Hematopoietic multipotent progenitor cell treated with erythropoietin and hydrocortisone succinate and interleukin-3 and kit ligand, for 8 days (in vitro differentiated cells): ENCODE measurements around the gene TTLL9.

ENCODE experiments used
- DNase-seq: peaks from one replicate; pipeline ENCODE4 v3.0.0-alpha.2; 2015

TTLL9 gene

GRCh38 chr20:31890646-31891045 lies 20.2 kb downstream of the TTLL9 start:
- no peak for DNase-seq

DNA sequence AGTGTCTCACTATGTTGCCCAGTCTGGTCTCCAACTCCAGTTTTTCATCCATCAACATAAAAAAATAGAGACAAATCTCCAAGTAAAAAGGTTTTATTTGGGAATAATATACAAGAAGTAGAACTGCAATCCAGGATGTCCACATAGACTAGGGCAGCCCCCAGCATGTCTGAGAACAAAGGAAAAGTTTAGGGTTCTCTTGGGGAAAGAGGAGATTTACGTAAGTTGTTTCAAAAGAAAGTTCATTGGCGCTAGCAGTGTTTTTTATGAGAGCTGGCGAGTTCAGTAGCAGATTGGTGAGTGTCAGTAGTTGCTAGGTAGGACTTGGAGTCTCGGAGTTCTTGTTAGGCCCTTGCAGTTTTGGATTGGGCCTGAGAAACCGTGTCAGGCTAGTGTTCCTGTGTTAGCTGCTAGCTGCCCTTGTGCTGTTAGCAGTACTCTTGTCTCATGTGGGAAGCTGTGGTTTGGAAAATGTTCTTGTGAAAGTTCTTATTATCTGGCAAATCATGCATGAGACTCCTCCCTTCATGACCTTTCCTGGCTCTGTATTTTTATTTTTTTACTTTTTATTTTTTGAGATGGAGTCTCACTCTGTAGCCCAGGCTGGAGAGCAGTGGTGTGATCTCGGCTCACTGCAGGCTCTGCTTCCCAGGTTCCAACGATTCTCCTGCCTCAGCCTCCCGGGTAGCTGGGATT lies 24.7 kb downstream of the TTLL9 start:
- DNase-seq, result peak; percentile 69

- DNase-seq, result no peak
Observed at GRCh38 chr20:31896049-31896448, 25.6 kb downstream of the TTLL9 start.

DNA sequence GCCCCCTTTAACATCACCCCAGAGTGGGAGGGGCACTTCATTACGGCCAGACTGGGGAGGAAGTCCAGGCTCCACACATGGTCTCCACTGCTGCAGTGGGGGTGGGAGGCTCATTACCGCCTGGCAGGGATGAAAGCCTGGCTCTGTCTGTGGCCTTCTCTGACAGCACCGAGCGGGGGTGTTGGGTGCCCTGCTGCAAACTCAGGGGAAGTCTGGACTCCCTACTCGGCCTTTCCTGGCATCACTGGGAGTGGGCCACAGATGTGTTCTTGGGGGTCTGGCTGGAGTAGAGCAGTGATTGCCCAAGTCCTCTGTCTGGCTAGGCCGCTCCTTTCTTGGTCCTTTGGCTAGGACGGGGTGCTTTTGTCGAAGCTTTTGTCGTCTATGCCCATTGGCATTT lies 27.1 kb downstream of the TTLL9 start:
- DNase-seq, result no peak

- no peak for DNase-seq
Observed at GRCh38 chr20:31901615-31902014, 31.2 kb downstream of the TTLL9 start.

GRCh38 chr20:31903627-31904386 lies 33.4 kb downstream of the TTLL9 start:
- no peak for DNase-seq

GRCh38 chr20:31906001-31906400 lies 35.6 kb downstream of the TTLL9 start:
- no peak for DNase-seq

GRCh38 chr20:31907046-31907445 lies 36.6 kb downstream of the TTLL9 start:
- no peak for DNase-seq

DNA sequence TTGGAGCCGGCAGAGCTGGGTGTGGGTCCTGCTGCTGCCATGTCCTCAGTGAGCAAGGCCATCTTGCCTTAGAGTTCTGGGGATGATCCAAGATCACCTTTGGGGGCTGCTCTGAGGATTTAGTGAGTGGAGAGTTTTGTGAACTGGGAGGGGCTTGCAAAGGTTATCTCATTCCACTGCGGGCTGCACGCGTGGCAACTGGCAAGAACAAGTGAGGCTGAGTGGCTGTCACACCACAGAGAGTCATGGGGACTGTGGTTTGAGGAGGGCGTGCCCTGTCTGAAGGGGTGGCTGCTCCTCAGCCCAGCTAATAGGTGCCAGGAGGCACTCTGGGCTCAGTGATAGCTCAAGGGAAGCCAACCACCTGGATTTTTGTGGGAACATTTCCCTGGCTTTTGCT lies 37.6 kb downstream of the TTLL9 start:
- DNase-seq, result peak; percentile 86

DNA sequence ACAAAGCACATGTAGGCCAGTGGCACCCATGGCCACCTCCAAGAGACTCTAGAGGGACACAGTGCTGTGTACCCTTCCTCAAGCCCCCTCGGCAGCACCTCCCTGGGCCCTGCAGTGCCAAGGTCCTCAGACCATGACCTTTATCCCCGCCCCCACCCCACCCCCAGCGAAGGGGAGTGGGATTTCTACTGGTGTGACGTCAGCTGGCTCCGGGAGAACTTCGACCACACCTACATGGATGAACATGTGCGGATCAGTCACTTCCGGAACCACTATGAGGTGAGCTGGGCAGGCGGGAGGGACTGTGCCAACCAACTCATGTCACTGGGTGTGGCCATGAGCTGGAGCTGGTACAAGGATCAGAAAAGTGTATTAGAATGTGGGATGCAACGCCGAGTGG lies 38.0 kb downstream of the TTLL9 start:
- DNase-seq, result no peak

GRCh38 chr20:31909253-31910070 lies 39.0 kb downstream of the TTLL9 start:
- DNase-seq, result no peak

- no peak for DNase-seq
Observed at GRCh38 chr20:31910071-31910803, 39.8 kb downstream of the TTLL9 start.

DNA sequence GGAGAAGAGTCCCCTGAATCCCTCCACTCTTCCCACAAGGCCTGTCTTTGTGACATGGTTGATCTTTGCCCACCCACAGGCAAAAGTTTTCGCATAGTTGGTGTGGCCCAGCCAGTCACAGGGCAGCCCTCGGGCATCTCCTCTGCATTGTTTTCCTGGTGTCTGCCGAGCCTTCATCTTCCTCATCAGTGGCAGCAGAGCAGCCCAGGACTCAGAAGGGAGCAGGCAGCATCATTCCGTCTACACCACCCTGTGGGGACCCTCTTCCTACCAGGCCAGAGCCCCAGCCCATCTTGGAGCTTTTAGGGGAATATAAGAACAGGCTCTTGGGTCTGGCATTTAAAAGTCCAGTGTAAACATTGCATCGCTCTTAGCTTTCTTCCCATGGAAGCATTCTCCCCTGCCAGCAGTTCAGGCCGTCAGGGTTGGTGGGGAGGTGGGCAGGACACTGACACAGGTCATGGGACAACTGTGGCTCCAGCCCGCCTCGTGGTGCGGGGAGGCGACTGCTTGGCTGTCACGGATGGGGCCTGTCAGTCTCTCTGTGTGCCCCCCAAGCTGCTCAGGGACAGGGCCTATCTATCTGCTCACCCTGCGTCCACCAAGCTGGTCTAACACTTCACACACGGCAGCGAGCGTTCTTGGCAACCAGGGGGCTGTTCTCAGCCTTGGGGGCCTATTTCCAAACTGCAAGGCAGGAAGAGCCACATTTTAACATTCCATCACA lies 43.2 kb downstream of the TTLL9 start:
- no peak for DNase-seq

DNA sequence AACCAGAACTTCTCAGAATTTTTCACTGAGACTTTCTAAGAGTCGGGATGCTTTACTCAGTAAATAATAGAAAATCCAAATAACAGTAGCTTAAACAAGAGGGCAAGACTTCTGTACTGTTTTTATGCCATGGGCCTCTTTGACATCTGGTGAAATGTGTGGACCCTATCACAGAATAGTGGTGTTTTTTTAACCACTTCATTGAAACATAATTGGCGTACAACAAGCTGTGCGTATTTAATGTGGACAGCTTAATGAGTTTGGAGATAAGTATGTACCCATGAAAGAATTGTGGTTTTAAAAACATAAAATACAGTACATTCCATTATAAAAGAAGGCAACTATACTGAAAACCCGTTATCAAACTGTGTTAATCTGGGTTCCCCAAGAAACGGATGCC lies 43.7 kb downstream of the TTLL9 start:
- no peak for DNase-seq

DNA sequence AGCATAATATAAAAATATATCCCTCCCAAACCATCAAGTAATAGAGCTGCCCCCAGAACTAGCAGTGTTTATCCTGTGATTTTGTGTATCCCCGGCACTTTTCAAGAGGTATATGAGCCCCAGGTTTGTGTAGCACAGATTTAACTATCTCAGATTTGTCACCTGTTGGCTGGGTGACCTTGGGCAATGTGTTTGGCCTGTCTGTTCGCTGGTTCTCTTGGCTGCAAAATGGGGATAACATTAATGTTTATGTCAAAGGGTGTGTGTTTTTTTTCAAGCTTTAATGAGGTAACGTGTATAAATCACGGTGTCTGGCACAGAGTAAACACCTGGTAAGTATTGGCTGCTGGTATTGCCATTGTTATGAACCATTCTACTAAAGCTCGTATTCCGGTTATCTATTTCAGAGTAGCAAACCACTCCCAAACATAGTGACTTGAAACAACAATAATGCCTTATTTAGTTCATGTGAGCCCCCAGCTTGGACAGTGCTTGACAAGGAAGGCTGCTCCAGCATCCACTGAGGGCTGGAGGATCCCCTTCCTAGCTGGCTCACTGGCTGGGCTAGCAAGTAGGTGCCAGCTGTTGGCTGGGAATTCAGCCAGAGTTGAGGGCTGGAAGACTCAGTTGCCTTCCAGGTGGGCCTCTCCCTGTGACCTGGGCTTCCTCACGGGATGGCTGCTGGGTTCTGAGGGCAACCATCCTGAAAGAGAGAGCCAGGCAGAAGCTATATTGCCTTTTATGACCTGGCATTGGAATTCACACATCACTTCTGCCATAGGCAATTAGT lies 45.3 kb downstream of the TTLL9 start:
- no peak for DNase-seq

DNA sequence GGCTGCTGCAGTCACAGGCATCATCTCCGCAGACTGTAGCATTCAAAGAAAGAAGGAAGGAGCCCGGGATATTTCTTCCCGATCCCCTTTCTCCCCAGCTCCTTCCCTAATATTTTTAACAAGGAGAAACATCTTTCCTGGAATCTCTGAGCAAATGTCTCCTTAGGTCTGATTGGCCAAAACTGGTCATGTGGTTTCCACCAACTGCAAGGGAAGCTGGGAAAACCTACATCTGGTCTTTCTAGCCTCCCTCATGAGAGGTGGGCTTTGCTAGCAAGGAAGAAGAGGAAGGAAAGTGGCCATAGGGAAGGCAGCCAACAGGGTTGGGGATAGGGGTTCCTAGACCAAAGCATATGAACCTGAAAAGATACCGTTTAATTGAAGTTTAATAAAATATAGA lies 46.3 kb downstream of the TTLL9 start:
- no peak for DNase-seq

- DNase-seq, result peak; percentile 87
Observed at GRCh38 chr20:31917962-31918412, 47.6 kb downstream of the TTLL9 start.

- no peak for DNase-seq
Observed at GRCh38 chr20:31918466-31919105, 48.2 kb downstream of the TTLL9 start.

GRCh38 chr20:31919410-31920155 lies 49.1 kb downstream of the TTLL9 start:
- DNase-seq, result no peak

GRCh38 chr20:31920275-31920855 lies 49.9 kb downstream of the TTLL9 start:
- no peak for DNase-seq
